Measurements from ENCODE around the gene BHLHE23. TPM values are rescaled to one million over a fixed set of nuclear protein-coding genes. Genes with fewer than 3 reads are reported as not detected.
A peak's percentile ranks its signal among the peaks of the same experiment; 100 is the strongest.

The BHLHE23 gene
- total and polyA plus RNA-seq, 3 donors from 2014 or later: 5.3 to 6.6 TPM; not detected in 1

GRCh38 chr20:63009988-63010769, 3.4 kb upstream of the BHLHE23 start:
- TF ChIP-seq POLR2A (IDR thresholded peaks at IDR 0.05) (no peak), CTCF (IDR thresholded peaks at IDR 0.05) (no peak)
- DNase-seq: no peak
- H3K4me1 ChIP-seq: no peaks in the 10 kb centered on the region
- H3K4me3 ChIP-seq: no peak overlapping the region
- H3K36me3 ChIP-seq (ENCODE audit: low read depth, missing control alignments): no peaks in the 10 kb centered on the region
- no peaks in the 10 kb centered on the region for H3K27me3 ChIP-seq
- H3K9me3 ChIP-seq: no peaks in the 10 kb centered on the region
- no peak overlapping the region for H3K27ac ChIP-seq
- WGBS, 2 donors: 11 to 22% methylated on average over 27 to 30 of the region's 30 CpGs
- intact Hi-C loops (cut with DNase I; ENCODE audit: low total_unique reads): no loop called here

- WGBS, 2 donors: 0 to 6% methylated on average over 4 to 52 of the region's 54 CpGs
- peak; percentile 78 for DNase-seq
- no peak overlapping the region for H3K27ac ChIP-seq
- no peak for TF ChIP-seq POLR2A (IDR thresholded peaks at IDR 0.05)
- peak; percentile 84 to 89 (median 87) for TF ChIP-seq CTCF (IDR thresholded peaks at IDR 0.05)
- H3K4me3 ChIP-seq: no peak overlapping the region
- no peaks in the 10 kb centered on the region for H3K36me3 ChIP-seq (ENCODE audit: low read depth, missing control alignments)
- H3K27me3 ChIP-seq: no peaks in the 10 kb centered on the region
- no peaks in the 10 kb centered on the region for H3K4me1 ChIP-seq
- intact Hi-C loops (cut with DNase I; ENCODE audit: low total_unique reads): no loop called here
- no peaks in the 10 kb centered on the region for H3K9me3 ChIP-seq
These were observed 2.5 kb upstream of the BHLHE23 start for GRCh38 chr20:63009045-63009961.

- intact Hi-C loops (cut with DNase I; ENCODE audit: low total_unique reads): no loop called here
- Histone ChIP-seq H3K36me3 (ENCODE audit: low read depth, missing control alignments) (no peaks in the 10 kb centered on the region), H3K4me1 (no peaks in the 10 kb centered on the region), H3K27ac (no peak overlapping the region), H3K4me3 (no peak overlapping the region), H3K27me3 (no peaks in the 10 kb centered on the region), H3K9me3 (no peaks in the 10 kb centered on the region)
- no peak for TF ChIP-seq POLR2A (IDR thresholded peaks at IDR 0.05)
- no peak for TF ChIP-seq CTCF (IDR thresholded peaks at IDR 0.05)
- 10 to 14% methylated on average over 12 to 21 of the region's 21 CpGs for WGBS, 2 donors
- no peak for DNase-seq
These were observed 1.8 kb upstream of the BHLHE23 start for GRCh38 chr20:63008541-63009044.

- Histone ChIP-seq H3K4me3 (peak overlapping the region in 1 of 2 donors; percentile 29), H3K27me3 (no peaks in the 10 kb centered on the region), H3K27ac (no peak overlapping the region), H3K4me1 (no peaks in the 10 kb centered on the region), H3K36me3 (ENCODE audit: low read depth, missing control alignments) (no peaks in the 10 kb centered on the region), H3K9me3 (no peaks in the 10 kb centered on the region)
- WGBS, 2 donors: 8 to 20% methylated on average over 6 to 46 of the region's 46 CpGs
- intact Hi-C loops (cut with DNase I; ENCODE audit: low total_unique reads): no loop called here
- DNase-seq: no peak
- TF ChIP-seq CTCF (IDR thresholded peaks at IDR 0.05) (no peak), POLR2A (IDR thresholded peaks at IDR 0.05) (no peak)
These were observed 1.1 kb upstream of the BHLHE23 start for GRCh38 chr20:63007646-63008488.
